SK-N-SH (cell line): ENCODE results near the gene CELSR1. TPM values are rescaled to one million over a fixed set of nuclear protein-coding genes. Genes with fewer than 3 reads are reported as not detected.
"Not testable (repeated sequence)": the region's sequence is repeated elsewhere in the genome, so short reads cannot be mapped to it uniquely, and the experiment has no call there.

ENCODE experiments used
- CTCF ChIA-PET: fragments of 300-600, 350-600 bp; formaldehyde crosslinking; extraction: SDS; loops from one replicate; lab custom pipeline; 2021; lab: Yijun Ruan, JAX
- POLR2A ChIA-PET: fragments of 350-600 bp; sonication (Branson Sonifier 250); formaldehyde crosslinking; extraction: SDS; loops from one replicate; lab custom pipeline; 2020; ENCODE audit warnings: antibody characterized with exemption, inconsistent platforms; lab: Yijun Ruan, JAX
- DNase-seq: peaks from one replicate; pipeline ENCODE4 v3.0.0; 2012
- H2AFZ ChIP-seq: fragments of 200-600 bp; sonication (generic); 2 replicates; pipeline ENCODE4 v1.8.1; 2016; ENCODE audit warnings: antibody characterized with exemption, mild to moderate bottlenecking, low read depth
- H3F3A ChIP-seq: fragments of 200-600 bp; sonication (generic); replicated peaks from 2 replicates; pipeline ENCODE3; 2016; ENCODE audit warnings: antibody characterized with exemption, mild to moderate bottlenecking; ENCODE audit not compliant: insufficient read depth
- H3K27ac ChIP-seq, 2 experiments: fragments of 200-500 bp in 1 of 2; fragments of 200-600 bp in 1 of 2; sonication (Bioruptor generic) in 1 of 2; sonication (generic), shearing (Covaris generic) in 1 of 2; 2 replicates each; pipeline versions ENCODE4 v1.5.1 to v1.6.1; 2014 to 2016; ENCODE audit warnings: low read depth in 2 of 2, inconsistent platforms in 1 of 2, low read length in 1 of 2, mild to moderate bottlenecking in 1 of 2, mixed read lengths in 1 of 2
- H3K27me3 ChIP-seq: fragments of 200-600 bp; sonication (generic), shearing (Covaris generic); 2 replicates; pipeline ENCODE4 v1.6.1; 2016; ENCODE audit warnings: mixed run types; ENCODE audit not compliant: insufficient read depth
- H3K36me3 ChIP-seq, 2 experiments: fragments of 200-500 bp in 1 of 2; fragments of 200-600 bp in 1 of 2; sonication (Bioruptor generic) in 1 of 2; sonication (generic) in 1 of 2; replicated peaks in 1 of 2; 2 replicates each; pipeline versions ENCODE3 to v1.5.1; 2014 to 2016; ENCODE audit warnings: low read length in 1 of 2, mild to moderate bottlenecking in 1 of 2; ENCODE audit not compliant: insufficient read depth in 2 of 2, control insufficient read depth in 1 of 2
- H3K4me1 ChIP-seq, 2 experiments: fragments of 200-500 bp in 1 of 2; fragments of 200-600 bp in 1 of 2; sonication (Bioruptor generic) in 1 of 2; sonication (generic), shearing (Covaris generic) in 1 of 2; 2 replicates each; pipeline versions ENCODE4 v1.5.1 to v1.6.1; 2014 to 2016; ENCODE audit warnings: low read depth in 1 of 2, low read length in 1 of 2, mixed run types in 1 of 2; ENCODE audit not compliant: insufficient read depth in 2 of 2, control insufficient read depth in 1 of 2
- H3K4me2 ChIP-seq: fragments of 200-600 bp; sonication (generic), shearing (Covaris generic); 2 replicates; pipeline ENCODE4 v1.6.1; 2017; ENCODE audit warnings: mixed run types
- H3K4me3 ChIP-seq, 2 experiments: fragments of 200-500 bp in 1 of 2; fragments of 200-600 bp in 1 of 2; sonication (Bioruptor generic) in 1 of 2; sonication (generic), shearing (Covaris generic) in 1 of 2; 2 replicates each; pipeline versions ENCODE4 v1.5.1 to v1.8.1; 2014 to 2016; ENCODE audit warnings: low read depth in 2 of 2, inconsistent platforms in 1 of 2, low read length in 1 of 2, mild to moderate bottlenecking in 1 of 2, mixed read lengths in 1 of 2, moderate library complexity in 1 of 2
- H3K79me2 ChIP-seq: fragments of 200-600 bp; sonication (generic); 2 replicates; pipeline ENCODE4 v1.8.1; 2017; ENCODE audit warnings: mild to moderate bottlenecking; ENCODE audit not compliant: insufficient read depth
- H3K9ac ChIP-seq: fragments of 200-600 bp; sonication (generic); 2 replicates; pipeline ENCODE4 v1.6.1; 2017; ENCODE audit warnings: mixed run types
- H3K9me2 ChIP-seq: fragments of 200-600 bp; sonication (generic); 2 replicates; pipeline ENCODE4 v1.6.1; 2017; ENCODE audit warnings: mixed run types
- H3K9me3 ChIP-seq: fragments of 200-600 bp; sonication (generic); 2 replicates; pipeline ENCODE4 v1.6.1; 2017; ENCODE audit warnings: mixed run types, mild to moderate bottlenecking, moderate library complexity
- H4K20me1 ChIP-seq: fragments of 200-600 bp; sonication (generic); 2 replicates; pipeline ENCODE4 v1.6.1; 2017; ENCODE audit warnings: mild to moderate bottlenecking, mixed run types; ENCODE audit not compliant: insufficient read depth
- EP300 ChIP-seq, 2 experiments: IDR thresholded peaks; 2 replicates each; pipeline versions ENCODE4 v1.4.0 to v1.6.1; 2012; ENCODE audit warnings: borderline replicate concordance in 1 of 2, low read depth in 1 of 2, low read length in 1 of 2
- FOSL2 ChIP-seq: IDR thresholded peaks from 2 replicates; pipeline ENCODE4 v1.4.0; 2012; ENCODE audit warnings: low read depth, mild to moderate bottlenecking, moderate library complexity, borderline replicate concordance
- GABPA ChIP-seq: IDR thresholded peaks from 2 replicates; pipeline ENCODE4 v1.4.0; 2012; ENCODE audit warnings: low read depth, mild to moderate bottlenecking
- GATA2 ChIP-seq: sonication (generic); formaldehyde crosslinking; IDR thresholded peaks from 2 replicates; pipeline ENCODE4 v1.5.0; 2020; ENCODE audit warnings: mild to moderate bottlenecking, missing genetic modification reagents
- MEF2A ChIP-seq: IDR thresholded peaks from 2 replicates; pipeline ENCODE4 v1.4.0; 2012; ENCODE audit warnings: low read depth, borderline replicate concordance
- MXI1 ChIP-seq: IDR thresholded peaks from 2 replicates; pipeline ENCODE4 v1.6.1; 2012; ENCODE audit warnings: mild to moderate bottlenecking, low read depth, low read length, improper control_type of control experiment
- NFIC ChIP-seq: IDR thresholded peaks from 2 replicates; pipeline ENCODE4 v1.4.0; 2012; ENCODE audit warnings: borderline replicate concordance
- POLR2AphosphoS5 ChIP-seq: IDR thresholded peaks from 2 replicates; pipeline ENCODE4 v1.6.1; 2012; ENCODE audit warnings: low read depth, low read length
- RFX5 ChIP-seq: IDR thresholded peaks from 2 replicates; pipeline ENCODE4 v1.6.1; 2012; ENCODE audit warnings: mild to moderate bottlenecking, improper control_type of control experiment, low read length
- SMC3 ChIP-seq: IDR thresholded peaks from 2 replicates; pipeline ENCODE4 v1.6.1; 2012; ENCODE audit warnings: low read depth, low read length, improper control_type of control experiment
- TCF12 ChIP-seq: IDR thresholded peaks from 2 replicates; pipeline ENCODE4 v1.4.0; 2012
- YY1 ChIP-seq: IDR thresholded peaks from 2 replicates; pipeline ENCODE4 v1.4.0; 2012; ENCODE audit warnings: low read depth, mild to moderate bottlenecking
- WGBS: methylation state at CpG from one replicate; pipeline ENCODE4 v1.1.6; 2017; ENCODE audit warnings: low lambda C conversion rate; 5-methylcytosine and 5-hydroxymethylcytosine counted together
- polyA plus RNA-seq, 3 experiments: library from polyadenylated mRNA; depleted of rRNA; stranded (reverse); fragments of >200 nt; gene quantifications; 2 replicates each; pipeline ENCODE4 v1.2.3, GENCODE V29; 2012
- TF ChIP-seq, protein P1 (sequence below): IDR thresholded peaks from 2 replicates; pipeline ENCODE4 v1.4.0; 2012; ENCODE audit warnings: low read depth
- TF ChIP-seq, protein P2 (sequence below): fragments of 150-350 bp; IDR thresholded peaks from 2 replicates; pipeline ENCODE4 v1.6.1; 2017; ENCODE audit warnings: antibody characterized with exemption, low read length, low read depth, borderline replicate concordance
- TF ChIP-seq, protein P3 (sequence below): fragments of 150-350 bp; IDR thresholded peaks from 2 replicates; pipeline ENCODE4 v1.6.1; 2016; ENCODE audit warnings: mild to moderate bottlenecking, low read depth, low read length
- TF ChIP-seq, protein P4 (sequence below): IDR thresholded peaks from 2 replicates; pipeline ENCODE4 v1.4.0; 2012; ENCODE audit warnings: low read depth, borderline replicate concordance
- TF ChIP-seq, protein P5 (sequence below): IDR thresholded peaks from 2 replicates; pipeline ENCODE4 v1.4.0; 2012; ENCODE audit warnings: low read depth, borderline replicate concordance
- TF ChIP-seq, protein P6 (sequence below): fragments of 200-600 bp; sonication (generic); IDR thresholded peaks from 2 replicates; pipeline ENCODE4 v1.6.1; 2017; ENCODE audit warnings: antibody characterized with exemption, mild to moderate bottlenecking, moderate library complexity
- TF ChIP-seq, protein P7 (sequence below): IDR thresholded peaks from 2 replicates; pipeline ENCODE4; 2012

CELSR1 gene
- polyA plus RNA-seq, 1 of the 3 experiments (the other 2 are of a cell fraction) = 5.0 TPM

DNA sequence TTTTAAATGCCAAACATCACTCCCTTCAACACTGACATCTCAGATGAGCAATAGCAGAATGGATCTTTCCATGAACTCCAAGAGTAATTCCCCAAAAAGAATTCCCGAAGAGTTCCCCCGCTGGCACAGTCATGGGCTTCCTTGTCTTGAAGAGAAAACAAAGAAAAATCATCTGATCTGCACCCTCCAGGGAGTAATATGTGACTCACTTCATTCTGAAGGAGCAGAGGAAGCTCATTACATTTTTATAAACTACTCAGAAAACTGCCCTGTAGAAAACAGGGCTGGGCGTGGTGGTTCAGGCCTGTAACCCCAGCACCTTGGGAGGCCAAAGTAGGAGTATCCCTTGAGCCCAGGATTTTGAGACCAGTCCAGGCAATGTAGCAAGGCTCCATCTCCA lies 35.7 kb downstream of the CELSR1 start:
- peak overlapping the region in 1 of 2 experiments; percentile 67; a peak in 2 of 4 replicates for H3K27ac ChIP-seq
- POLR2A ChIA-PET = no interaction called here
- H3K9me3 ChIP-seq = no peaks in the 10 kb centered on the region
- H3K79me2 ChIP-seq = no peaks in the 10 kb centered on the region
- no peak overlapping the region; a peak in 1 of 4 replicates for H3K4me3 ChIP-seq
- no peak for DNase-seq
- CTCF ChIA-PET = interaction anchor here (1.7 kb wide), 1 partner anchor 41 kb away, joined by 5 read pairs; no protein-coding TSS in a partner anchor
- H3K27me3 ChIP-seq = no peaks in the 10 kb centered on the region
- TF ChIP-seq, protein P1, sequence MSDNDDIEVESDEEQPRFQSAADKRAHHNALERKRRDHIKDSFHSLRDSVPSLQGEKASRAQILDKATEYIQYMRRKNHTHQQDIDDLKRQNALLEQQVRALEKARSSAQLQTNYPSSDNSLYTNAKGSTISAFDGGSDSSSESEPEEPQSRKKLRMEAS = no peak
- TF ChIP-seq GATA2 = no peak
- TF ChIP-seq SMC3 = no peak
- no peak for TF ChIP-seq RFX5
- no peak for TF ChIP-seq POLR2AphosphoS5
- TF ChIP-seq, protein P2, sequence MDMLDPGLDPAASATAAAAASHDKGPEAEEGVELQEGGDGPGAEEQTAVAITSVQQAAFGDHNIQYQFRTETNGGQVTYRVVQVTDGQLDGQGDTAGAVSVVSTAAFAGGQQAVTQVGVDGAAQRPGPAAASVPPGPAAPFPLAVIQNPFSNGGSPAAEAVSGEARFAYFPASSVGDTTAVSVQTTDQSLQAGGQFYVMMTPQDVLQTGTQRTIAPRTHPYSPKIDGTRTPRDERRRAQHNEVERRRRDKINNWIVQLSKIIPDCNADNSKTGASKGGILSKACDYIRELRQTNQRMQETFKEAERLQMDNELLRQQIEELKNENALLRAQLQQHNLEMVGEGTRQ = no peak
- TF ChIP-seq GABPA = no peak
- TF ChIP-seq YY1 = no peak
- no peak for TF ChIP-seq MXI1
- TF ChIP-seq, protein P3, sequence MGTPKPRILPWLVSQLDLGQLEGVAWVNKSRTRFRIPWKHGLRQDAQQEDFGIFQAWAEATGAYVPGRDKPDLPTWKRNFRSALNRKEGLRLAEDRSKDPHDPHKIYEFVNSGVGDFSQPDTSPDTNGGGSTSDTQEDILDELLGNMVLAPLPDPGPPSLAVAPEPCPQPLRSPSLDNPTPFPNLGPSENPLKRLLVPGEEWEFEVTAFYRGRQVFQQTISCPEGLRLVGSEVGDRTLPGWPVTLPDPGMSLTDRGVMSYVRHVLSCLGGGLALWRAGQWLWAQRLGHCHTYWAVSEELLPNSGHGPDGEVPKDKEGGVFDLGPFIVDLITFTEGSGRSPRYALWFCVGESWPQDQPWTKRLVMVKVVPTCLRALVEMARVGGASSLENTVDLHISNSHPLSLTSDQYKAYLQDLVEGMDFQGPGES = no peak
- TF ChIP-seq, protein P4, sequence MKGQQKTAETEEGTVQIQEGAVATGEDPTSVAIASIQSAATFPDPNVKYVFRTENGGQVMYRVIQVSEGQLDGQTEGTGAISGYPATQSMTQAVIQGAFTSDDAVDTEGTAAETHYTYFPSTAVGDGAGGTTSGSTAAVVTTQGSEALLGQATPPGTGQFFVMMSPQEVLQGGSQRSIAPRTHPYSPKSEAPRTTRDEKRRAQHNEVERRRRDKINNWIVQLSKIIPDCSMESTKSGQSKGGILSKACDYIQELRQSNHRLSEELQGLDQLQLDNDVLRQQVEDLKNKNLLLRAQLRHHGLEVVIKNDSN = no peak
- TF ChIP-seq, protein P5, sequence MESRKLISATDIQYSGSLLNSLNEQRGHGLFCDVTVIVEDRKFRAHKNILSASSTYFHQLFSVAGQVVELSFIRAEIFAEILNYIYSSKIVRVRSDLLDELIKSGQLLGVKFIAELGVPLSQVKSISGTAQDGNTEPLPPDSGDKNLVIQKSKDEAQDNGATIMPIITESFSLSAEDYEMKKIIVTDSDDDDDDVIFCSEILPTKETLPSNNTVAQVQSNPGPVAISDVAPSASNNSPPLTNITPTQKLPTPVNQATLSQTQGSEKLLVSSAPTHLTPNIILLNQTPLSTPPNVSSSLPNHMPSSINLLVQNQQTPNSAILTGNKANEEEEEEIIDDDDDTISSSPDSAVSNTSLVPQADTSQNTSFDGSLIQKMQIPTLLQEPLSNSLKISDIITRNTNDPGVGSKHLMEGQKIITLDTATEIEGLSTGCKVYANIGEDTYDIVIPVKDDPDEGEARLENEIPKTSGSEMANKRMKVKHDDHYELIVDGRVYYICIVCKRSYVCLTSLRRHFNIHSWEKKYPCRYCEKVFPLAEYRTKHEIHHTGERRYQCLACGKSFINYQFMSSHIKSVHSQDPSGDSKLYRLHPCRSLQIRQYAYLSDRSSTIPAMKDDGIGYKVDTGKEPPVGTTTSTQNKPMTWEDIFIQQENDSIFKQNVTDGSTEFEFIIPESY = no peak
- 0 out of 2 replicates have a peak, but pooled peaks have one; percentile 17 for TF ChIP-seq TCF12
- TF ChIP-seq, protein P6, sequence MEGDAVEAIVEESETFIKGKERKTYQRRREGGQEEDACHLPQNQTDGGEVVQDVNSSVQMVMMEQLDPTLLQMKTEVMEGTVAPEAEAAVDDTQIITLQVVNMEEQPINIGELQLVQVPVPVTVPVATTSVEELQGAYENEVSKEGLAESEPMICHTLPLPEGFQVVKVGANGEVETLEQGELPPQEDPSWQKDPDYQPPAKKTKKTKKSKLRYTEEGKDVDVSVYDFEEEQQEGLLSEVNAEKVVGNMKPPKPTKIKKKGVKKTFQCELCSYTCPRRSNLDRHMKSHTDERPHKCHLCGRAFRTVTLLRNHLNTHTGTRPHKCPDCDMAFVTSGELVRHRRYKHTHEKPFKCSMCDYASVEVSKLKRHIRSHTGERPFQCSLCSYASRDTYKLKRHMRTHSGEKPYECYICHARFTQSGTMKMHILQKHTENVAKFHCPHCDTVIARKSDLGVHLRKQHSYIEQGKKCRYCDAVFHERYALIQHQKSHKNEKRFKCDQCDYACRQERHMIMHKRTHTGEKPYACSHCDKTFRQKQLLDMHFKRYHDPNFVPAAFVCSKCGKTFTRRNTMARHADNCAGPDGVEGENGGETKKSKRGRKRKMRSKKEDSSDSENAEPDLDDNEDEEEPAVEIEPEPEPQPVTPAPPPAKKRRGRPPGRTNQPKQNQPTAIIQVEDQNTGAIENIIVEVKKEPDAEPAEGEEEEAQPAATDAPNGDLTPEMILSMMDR = no peak
- no peak for TF ChIP-seq EP300 (IDR thresholded peaks at IDR 0.05; ENCODE audit: borderline replicate concordance in 1 of 2, low read depth in 1 of 2, low read length in 1 of 2)
- TF ChIP-seq MEF2A = no peak
- TF ChIP-seq NFIC = no peak
- peak; percentile 52; the same call in 1 of the 2 replicates for TF ChIP-seq FOSL2
- TF ChIP-seq, protein P7, sequence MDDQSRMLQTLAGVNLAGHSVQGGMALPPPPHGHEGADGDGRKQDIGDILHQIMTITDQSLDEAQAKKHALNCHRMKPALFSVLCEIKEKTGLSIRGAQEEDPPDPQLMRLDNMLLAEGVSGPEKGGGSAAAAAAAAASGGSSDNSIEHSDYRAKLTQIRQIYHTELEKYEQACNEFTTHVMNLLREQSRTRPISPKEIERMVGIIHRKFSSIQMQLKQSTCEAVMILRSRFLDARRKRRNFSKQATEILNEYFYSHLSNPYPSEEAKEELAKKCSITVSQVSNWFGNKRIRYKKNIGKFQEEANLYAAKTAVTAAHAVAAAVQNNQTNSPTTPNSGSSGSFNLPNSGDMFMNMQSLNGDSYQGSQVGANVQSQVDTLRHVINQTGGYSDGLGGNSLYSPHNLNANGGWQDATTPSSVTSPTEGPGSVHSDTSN = 0 out of 2 replicates have a peak, but pooled peaks have one; percentile 7
- peak overlapping the region; percentile 93; the same call in 1 of the 2 replicates for H2AFZ ChIP-seq
- H3F3A ChIP-seq = peaks cover 9% of the 10 kb centered on the region
- no peaks in the 10 kb centered on the region for H3K9me2 ChIP-seq
- H3K36me3 ChIP-seq = no peaks in the 10 kb centered on the region
- H3K9ac ChIP-seq = peak overlapping the region; percentile 39; the same call in 1 of the 2 replicates
- H3K4me1 ChIP-seq = peaks cover 0 to 8% of the 10 kb centered on the region in 2 experiments; a peak in 1 of 4 replicates
- WGBS = 50% methylated on average over 3 of the region's 3 CpGs
- H3K4me2 ChIP-seq = peak overlapping the region; percentile 48
- no peaks in the 10 kb centered on the region for H4K20me1 ChIP-seq

DNA sequence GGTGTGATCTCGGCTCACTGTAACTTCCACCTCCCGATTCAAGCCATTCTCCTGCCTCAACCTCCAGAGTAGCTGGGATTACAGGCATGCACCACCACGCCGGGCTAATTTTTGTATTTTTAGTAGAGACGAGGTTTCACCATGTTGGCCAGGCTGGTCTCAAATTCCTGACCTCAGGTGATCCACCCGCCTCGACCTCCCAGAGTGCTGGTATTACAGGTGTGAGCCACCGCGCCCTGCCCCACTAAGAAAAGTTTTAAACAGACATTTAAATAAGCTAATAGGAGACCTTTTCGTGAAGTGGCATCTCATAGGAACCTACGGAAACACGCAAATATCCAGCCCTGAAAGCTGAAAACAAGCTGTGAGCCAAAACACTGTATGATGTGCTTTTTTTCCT lies 36.2 kb downstream of the CELSR1 start:
- H3K9me3 ChIP-seq, H3K79me2 ChIP-seq, H4K20me1 ChIP-seq, DNase-seq, H3K9me2 ChIP-seq, H3K36me3 ChIP-seq, H3K4me1 ChIP-seq, H3F3A ChIP-seq, H3K4me3 ChIP-seq, H3K27me3 ChIP-seq, POLR2A ChIA-PET: not testable (repeated sequence)
- WGBS = 94% methylated on average over 12 of the region's 12 CpGs
- CTCF ChIA-PET = interaction anchor here (1.7 kb wide), 1 partner anchor 41 kb away, joined by 5 read pairs; no protein-coding TSS in a partner anchor
- H2AFZ ChIP-seq = peak overlapping the region; percentile 93; the same call in 1 of the 2 replicates
- H3K9ac ChIP-seq = peak overlapping the region; percentile 39; the same call in 1 of the 2 replicates
- H3K4me2 ChIP-seq = peak overlapping the region; percentile 48
- H3K27ac ChIP-seq = peak overlapping the region in 1 of 2 experiments; percentile 67; a peak in 2 of 4 replicates
